NOMO-1 treated with dmso at 0.1 percent for 144 hours (cell line): ENCODE data around the gene CD68.
A peak's percentile ranks its signal among the peaks of the same experiment; 100 is the strongest.
"Not testable (repeated sequence)": the region's sequence is repeated elsewhere in the genome, so short reads cannot be mapped to it uniquely, and the experiment has no call there.

Source experiments
- DNase-seq: peaks from one replicate; lab custom pipeline; 2025; ENCODE audit not compliant: unreplicated experiment; lab: John Stamatoyannopoulos, UW

CD68 gene

DNA sequence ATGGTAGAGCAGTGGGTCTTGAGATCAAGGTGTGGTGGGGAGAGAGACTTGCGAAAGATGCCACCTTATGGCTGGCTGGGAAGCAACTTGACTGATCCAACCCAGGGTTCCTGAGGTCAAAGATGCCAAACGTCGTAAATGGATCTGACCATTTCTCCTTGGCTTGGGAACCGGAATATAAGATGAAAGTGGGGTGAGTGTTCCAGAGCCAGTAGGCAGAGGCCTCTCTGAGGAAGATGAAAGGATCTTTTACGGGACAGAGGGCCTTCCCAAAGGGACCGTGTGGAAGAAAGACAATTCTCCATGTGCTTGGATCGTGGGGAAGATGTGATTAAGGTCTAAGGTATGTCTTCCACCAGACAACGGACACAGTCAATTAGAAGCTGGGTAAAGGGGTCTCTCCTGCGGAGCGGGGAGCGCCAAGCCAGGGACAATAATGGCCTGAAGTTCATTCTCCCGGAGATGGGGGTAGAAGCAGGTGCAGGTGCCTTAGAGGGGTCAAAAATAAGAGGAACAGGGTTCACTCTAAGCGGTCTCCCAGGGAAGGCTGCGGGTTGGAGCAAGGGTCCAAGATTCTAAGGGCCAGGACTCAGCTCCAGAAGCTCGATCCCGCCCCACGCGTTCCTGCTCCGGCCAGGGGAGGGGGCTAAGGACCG lies 34.5 kb downstream of the CD68 start:
- no peak for DNase-seq

DNA sequence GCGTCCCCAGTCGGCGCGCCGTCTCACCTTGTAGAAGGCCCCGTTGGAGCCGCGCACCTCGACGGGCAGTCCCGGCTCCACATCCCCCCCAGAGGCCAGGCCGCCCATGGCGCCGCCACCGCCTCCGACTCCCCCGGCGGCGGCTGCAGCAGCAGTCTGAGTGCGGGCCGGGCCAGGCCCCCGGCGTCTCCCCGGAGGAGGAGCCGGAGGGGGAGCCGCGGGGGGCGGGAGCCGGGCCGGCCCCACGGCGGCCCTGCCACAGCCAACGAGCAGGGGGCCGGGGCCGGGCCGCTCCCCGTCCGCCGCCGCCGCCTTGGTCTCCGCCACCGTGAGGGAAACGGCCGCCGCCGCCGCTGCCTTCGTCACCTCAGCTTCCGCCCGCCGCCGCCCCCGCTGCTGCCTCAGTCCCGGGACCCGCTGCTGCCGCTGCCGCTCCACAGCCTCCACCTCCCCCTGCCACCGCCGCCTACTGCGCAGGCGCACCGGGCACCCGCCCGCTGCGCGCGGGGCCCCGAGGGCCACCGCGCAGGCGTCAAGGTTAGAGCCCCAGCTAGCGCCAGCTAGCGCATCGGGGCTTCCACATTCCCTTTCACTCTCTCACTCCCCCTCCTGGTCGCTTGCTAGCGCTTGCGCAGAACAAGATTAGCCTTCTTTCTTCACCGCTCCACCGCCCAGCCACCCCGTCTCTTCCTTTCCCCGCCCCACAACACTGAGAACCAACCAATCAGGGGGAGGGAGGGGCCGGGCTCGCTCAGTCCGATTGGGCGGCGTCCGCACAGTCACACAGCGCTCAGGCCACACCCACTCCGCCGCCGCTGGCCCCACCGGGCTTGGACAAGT lies 35.2 kb downstream of the CD68 start, which contains the start of gene FXR2:
Gene FXR2 (minus strand): TSS at position 473 of the 840 bp plus-strand sequence. CDS start 365 bp downstream, at position 108.
- peak; percentile 100 for DNase-seq

- DNase-seq, result no peak
These were observed 35.9 kb downstream of the CD68 start for GRCh38 chr17:7615265-7615747.

GRCh38 chr17:7618608-7619007 lies 39.2 kb downstream of the CD68 start:
- DNase-seq, result no peak

DNA sequence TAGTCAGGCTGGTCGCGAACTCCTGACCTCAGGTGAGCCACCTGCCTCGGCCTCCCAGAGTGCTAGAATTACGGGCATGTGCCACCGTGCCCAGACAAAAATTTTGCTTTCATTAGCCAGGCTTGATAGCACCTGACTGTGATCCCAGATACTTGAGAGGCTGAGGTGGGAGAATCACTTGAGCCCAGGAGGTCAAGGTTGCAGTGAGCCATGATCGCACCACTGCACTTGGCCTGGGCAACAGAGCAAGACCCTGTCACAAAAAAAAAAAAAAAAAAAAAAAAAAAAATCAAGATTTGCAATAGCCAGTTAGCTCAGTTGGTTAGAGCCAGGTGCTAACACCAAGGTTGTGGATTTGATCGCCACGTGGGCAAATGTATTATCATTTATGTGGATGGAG lies 41.4 kb downstream of the CD68 start:
- DNase-seq, result no peak

GRCh38 chr17:7623661-7624060 lies 44.2 kb downstream of the CD68 start:
- DNase-seq, result no peak

DNA sequence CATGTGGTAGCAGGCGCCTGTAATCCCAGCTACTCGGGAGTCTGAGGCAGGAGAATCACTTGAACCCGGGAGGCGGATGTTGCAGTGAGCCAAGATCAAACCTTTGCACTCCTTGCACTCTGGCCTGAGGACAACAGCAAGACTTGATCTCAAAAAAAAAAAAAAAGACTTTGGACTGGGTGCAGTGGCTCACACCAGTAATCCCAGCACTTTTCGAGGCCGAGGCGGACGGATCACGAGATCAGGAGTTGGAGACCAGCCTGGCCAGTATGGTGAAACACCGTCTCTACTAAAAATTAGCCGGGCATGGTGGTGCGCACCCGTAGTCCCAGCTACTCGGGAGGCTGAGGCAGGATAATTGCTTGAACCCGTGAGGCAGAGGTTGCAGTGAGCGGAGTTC lies 46.3 kb downstream of the CD68 start:
- DNase-seq, result not testable (repeated sequence)

DNA sequence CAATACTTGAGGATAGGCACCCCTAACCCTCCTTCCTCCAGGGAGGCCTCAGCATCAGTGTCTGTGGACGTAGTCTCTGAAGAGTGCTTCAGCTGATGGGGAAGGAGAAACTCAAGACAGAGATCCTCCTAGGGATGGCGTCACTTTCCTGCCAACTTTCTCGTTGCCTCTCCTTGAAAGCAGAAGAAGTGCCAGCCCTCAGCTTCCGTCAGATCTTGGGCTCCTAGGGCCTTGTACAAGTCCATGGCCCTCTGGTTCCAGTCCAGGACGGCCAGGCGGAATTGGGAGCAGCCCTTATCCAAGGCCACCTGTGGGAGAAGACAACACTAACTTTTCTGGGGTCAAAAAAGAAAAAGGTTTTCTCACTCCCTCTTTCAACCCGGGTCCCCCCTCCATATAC lies 46.9 kb downstream of the CD68 start:
- no peak for DNase-seq

- no peak for DNase-seq
These were observed 47.5 kb downstream of the CD68 start for GRCh38 chr17:7626956-7627249.

DNA sequence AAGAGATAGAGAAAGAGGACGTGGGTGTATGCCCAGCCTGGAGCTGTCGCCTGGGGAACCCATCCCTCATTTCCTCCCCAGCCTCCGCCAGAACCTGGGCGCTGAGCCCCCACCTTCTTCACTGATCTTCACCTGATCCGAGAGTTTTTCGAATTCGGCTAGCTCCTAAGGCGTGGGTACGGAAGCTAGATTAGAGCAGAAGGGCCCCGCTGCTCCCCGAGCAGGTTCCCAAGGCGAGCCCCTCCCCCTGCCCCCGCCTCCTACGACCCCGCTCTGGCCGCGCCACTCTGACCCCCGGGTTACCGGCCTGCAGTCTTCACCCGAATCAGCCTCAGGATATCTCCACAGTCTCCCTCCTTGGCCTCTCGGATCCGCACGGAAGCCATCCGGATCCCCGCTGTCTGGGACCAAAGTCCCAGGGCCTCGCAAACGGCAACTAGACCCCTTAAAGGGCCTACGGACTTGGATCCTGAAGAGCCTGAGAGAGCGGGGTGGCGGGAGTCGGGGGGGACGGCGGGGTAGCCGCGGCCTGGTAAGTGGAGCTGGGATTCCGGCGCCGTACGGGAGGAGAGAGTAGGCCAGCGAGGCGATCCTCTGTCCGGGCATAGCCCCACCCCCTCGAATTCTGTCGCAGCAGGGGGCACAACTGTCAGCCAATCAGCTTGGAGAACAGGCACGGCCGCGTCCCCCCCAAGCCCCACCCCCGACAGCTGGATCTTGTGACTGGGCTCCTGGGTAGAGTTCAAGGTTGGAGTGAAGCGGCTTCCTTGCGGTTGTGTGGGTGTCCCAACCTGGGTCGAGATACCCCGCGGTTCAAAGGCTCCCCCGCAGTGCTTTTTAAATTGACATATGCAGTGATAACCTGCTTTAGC lies 48.0 kb downstream of the CD68 start, which contains the start of gene SAT2:
Gene SAT2 (minus strand): TSS at position 572 of the 872 bp plus-strand sequence. CDS start 186 bp downstream, at position 386.
- DNase-seq, result peak; percentile 84

GRCh38 chr17:7629939-7630571 lies 50.6 kb downstream of the CD68 start, which contains the start of gene SHBG:
TSS of gene SHBG (plus strand) at chr17:7630135. CDS start at chr17:7630173, 38 bp downstream.
- no peak for DNase-seq
